ENCODE data around the gene USP48.

USP48 gene

GRCh38 chr1:21721295-21721985 is 61.5 kb downstream of the USP48 start:
- Histone ChIP-seq H3K9me3 (no peaks in the 10 kb centered on the region), H3K27ac (no peak overlapping the region), H3K4me1 (no peaks in the 10 kb centered on the region), H3K36me3 (peaks cover 64 to 88% (median 71%) of the 10 kb centered on the region in 3 donors), H3K27me3 (no peaks in the 10 kb centered on the region), H3K4me3 (no peak overlapping the region)
- TF ChIP-seq, protein P1, sequence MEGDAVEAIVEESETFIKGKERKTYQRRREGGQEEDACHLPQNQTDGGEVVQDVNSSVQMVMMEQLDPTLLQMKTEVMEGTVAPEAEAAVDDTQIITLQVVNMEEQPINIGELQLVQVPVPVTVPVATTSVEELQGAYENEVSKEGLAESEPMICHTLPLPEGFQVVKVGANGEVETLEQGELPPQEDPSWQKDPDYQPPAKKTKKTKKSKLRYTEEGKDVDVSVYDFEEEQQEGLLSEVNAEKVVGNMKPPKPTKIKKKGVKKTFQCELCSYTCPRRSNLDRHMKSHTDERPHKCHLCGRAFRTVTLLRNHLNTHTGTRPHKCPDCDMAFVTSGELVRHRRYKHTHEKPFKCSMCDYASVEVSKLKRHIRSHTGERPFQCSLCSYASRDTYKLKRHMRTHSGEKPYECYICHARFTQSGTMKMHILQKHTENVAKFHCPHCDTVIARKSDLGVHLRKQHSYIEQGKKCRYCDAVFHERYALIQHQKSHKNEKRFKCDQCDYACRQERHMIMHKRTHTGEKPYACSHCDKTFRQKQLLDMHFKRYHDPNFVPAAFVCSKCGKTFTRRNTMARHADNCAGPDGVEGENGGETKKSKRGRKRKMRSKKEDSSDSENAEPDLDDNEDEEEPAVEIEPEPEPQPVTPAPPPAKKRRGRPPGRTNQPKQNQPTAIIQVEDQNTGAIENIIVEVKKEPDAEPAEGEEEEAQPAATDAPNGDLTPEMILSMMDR (IDR thresholded peaks at IDR 0.05): no peak
- intact Hi-C loops (cut with DNase I; ENCODE audit: low total_unique reads): no loop called here
- DNase-seq: no peak

DNA sequence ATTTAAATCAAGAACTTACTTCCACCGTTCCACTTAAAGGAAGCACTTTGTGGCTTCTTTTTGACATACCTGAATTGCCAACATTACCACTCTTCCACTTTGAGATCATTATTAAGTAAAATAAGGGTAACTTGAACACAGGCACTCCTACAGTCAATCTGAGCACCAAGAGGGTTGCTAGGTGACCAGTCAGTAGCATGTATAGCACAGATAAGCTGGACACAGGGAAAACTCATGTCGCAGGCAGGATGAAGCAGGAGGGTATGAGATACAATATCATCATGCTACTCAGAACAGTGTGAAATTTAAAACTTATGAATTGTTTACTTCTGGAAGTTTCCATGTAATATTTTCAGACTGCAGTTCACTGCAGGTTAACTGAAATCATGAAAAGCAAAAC is 66.8 kb downstream of the USP48 start:
- H3K4me3 ChIP-seq: no peak overlapping the region
- H3K4me1 ChIP-seq: no peaks in the 10 kb centered on the region
- H3K36me3 ChIP-seq: peaks cover 84 to 93% (median 90%) of the 10 kb centered on the region in 3 donors
- DNase-seq: no peak
- no peaks in the 10 kb centered on the region for H3K9me3 ChIP-seq
- TF ChIP-seq, protein P1 (IDR thresholded peaks at IDR 0.05): no peak
- intact Hi-C loops (cut with DNase I; ENCODE audit: low total_unique reads): no loop called here
- no peak overlapping the region for H3K27ac ChIP-seq
- H3K27me3 ChIP-seq: no peaks in the 10 kb centered on the region

DNA sequence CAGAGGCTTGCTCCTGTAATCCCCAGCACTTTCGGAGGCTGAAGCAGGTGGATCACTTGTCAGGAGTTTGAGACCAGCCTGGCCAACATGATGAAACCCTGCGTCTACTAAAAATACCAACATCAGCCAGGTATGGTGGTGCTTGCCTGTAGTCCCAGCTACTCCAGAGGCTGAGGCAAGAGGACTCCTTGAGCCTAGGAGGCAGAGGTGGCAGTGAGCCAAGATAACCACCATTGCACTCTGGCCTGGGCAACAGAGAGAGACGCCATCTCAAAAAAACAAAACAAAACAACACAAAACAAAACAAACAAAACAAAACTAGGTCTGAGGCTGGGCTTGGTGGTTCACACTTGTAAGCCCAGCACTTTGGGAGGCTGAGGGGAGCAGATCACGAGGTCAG is 75.1 kb downstream of the USP48 start:
- H3K27me3 ChIP-seq: no peaks in the 10 kb centered on the region
- peaks cover 53 to 72% (median 55%) of the 10 kb centered on the region in 3 donors for H3K36me3 ChIP-seq
- H3K27ac ChIP-seq: no peak overlapping the region
- no peaks in the 10 kb centered on the region for H3K9me3 ChIP-seq
- H3K4me3 ChIP-seq: no peak overlapping the region
- no peaks in the 10 kb centered on the region for H3K4me1 ChIP-seq
- no peak for DNase-seq
- intact Hi-C loops (cut with DNase I; ENCODE audit: low total_unique reads): no loop called here
- TF ChIP-seq, protein P1 (IDR thresholded peaks at IDR 0.05): no peak

- intact Hi-C loops (cut with DNase I; ENCODE audit: low total_unique reads): no loop called here
- DNase-seq: no peak
Observed at GRCh38 chr1:21707086-21707840, 75.7 kb downstream of the USP48 start.

GRCh38 chr1:21706151-21706835 is 76.7 kb downstream of the USP48 start:
- peaks cover 48 to 71% (median 58%) of the 10 kb centered on the region in 3 donors for H3K36me3 ChIP-seq
- intact Hi-C loops (cut with DNase I; ENCODE audit: low total_unique reads): no loop called here

More at GRCh38 chr1:21707086-21707840, 75.7 kb downstream of the USP48 start:
- H3K36me3 ChIP-seq: peaks cover 53 to 72% (median 57%) of the 10 kb centered on the region in 3 donors
- H3K9me3 ChIP-seq: no peaks in the 10 kb centered on the region
- no peaks in the 10 kb centered on the region for H3K27me3 ChIP-seq
- TF ChIP-seq, protein P1 (IDR thresholded peaks at IDR 0.05): no peak
- H3K4me3 ChIP-seq: no peak overlapping the region
- no peak overlapping the region for H3K27ac ChIP-seq
- H3K4me1 ChIP-seq: no peaks in the 10 kb centered on the region

More at GRCh38 chr1:21706151-21706835, 76.7 kb downstream of the USP48 start:
- H3K4me3 ChIP-seq: no peak overlapping the region
- DNase-seq: peak in 1 of 2 donors; percentile 22
- H3K4me1 ChIP-seq: no peaks in the 10 kb centered on the region
- H3K9me3 ChIP-seq: no peaks in the 10 kb centered on the region
- H3K27me3 ChIP-seq: no peaks in the 10 kb centered on the region
- H3K27ac ChIP-seq: no peak overlapping the region
- TF ChIP-seq, protein P1 (IDR thresholded peaks at IDR 0.05): no peak
